K562 (cell line): Measurements from ENCODE around the gene ALDH9A1. TPM values are rescaled to one million over a fixed set of nuclear protein-coding genes. Genes with fewer than 3 reads are reported as not detected.
A peak's percentile ranks its signal among the peaks of the same experiment; 100 is the strongest.

ENCODE experiments used
- ATAC-seq: fragments of 200-7000 bp; cut with Tn5 transposase; 3 replicates; pipeline ENCODE4 v1.9.1; 2020; ENCODE audit warnings: moderate library complexity
- BruUV-seq: library from RNA; stranded (reverse); fragments of 400-500 nt; replicated peaks from 2 replicates; lab custom pipeline; 2021; lab: Mats Ljungman, UMichigan
- CTCF ChIA-PET: fragments of 300-600 bp; formaldehyde crosslinking; extraction: SDS; loops from one replicate; lab custom pipeline; 2021; ENCODE audit warnings: low intra/inter-chr PET ratio; lab: Yijun Ruan, JAX
- POLR2A ChIA-PET: fragments of 300-600, 350-650 bp; sonication (Branson Sonifier 250); formaldehyde crosslinking; extraction: SDS; loops from one replicate; lab custom pipeline; 2021; ENCODE audit warnings: antibody characterized with exemption, inconsistent platforms; lab: Yijun Ruan, JAX
- DNase-seq, 4 experiments: peaks; one replicate each; pipeline versions ENCODE4 v3.0.0 to v3.0.0-alpha.2; 2011 to 2018; ENCODE audit warnings: low spot score in 3 of 4, mixed read lengths in 3 of 4; ENCODE audit errors: extremely low read depth in 1 of 4
- FAIRE-seq: peaks from 2 replicates; lab custom pipeline; 2011; peaks lifted over from hg19 to GRCh38; lab: Jason Lieb, UNC
- H2AFZ ChIP-seq: 2 replicates; pipeline ENCODE4 v1.6.0; 2011; ENCODE audit warnings: low read depth, low read length, control low read depth, inconsistent platforms
- H3K27ac ChIP-seq: fragments of 200-600 bp; 3 replicates; pipeline ENCODE4 v1.8.0; 2011; ENCODE audit warnings: low read depth, mild to moderate bottlenecking, control low read depth, inconsistent platforms, low read length, moderate library complexity, mixed read lengths; ENCODE audit errors: extremely low read depth
- H3K27me3 ChIP-seq, 2 experiments: fragments of 300-600 bp in 1 of 2; 2 replicates in 1 of 2; 3 replicates in 1 of 2; pipeline versions ENCODE4 v1.6.0 to v1.8.0; 2011; ENCODE audit warnings: inconsistent platforms in 2 of 2, low read length in 2 of 2, mild to moderate bottlenecking in 1 of 2, mixed read lengths in 1 of 2, moderate library complexity in 1 of 2; ENCODE audit not compliant: control insufficient read depth in 2 of 2, insufficient read depth in 2 of 2
- H3K36me3 ChIP-seq: fragments of 300-600 bp; 3 replicates; pipeline ENCODE4 v1.8.0; 2011; ENCODE audit warnings: mild to moderate bottlenecking, low read length, inconsistent platforms; ENCODE audit not compliant: control insufficient read depth, insufficient read depth
- H3K4me1 ChIP-seq, 2 experiments: fragments of 200-600 bp in 1 of 2; replicated peaks in 1 of 2; 2 replicates in 1 of 2; 3 replicates in 1 of 2; pipeline versions ENCODE4 v1.5.1 to v1.8.0; 2011; ENCODE audit warnings: inconsistent platforms in 2 of 2, low read length in 2 of 2, mild to moderate bottlenecking in 1 of 2, mixed read lengths in 1 of 2, moderate library complexity in 1 of 2; ENCODE audit not compliant: control insufficient read depth in 2 of 2, insufficient read depth in 2 of 2
- H3K4me2 ChIP-seq: 2 replicates; pipeline ENCODE4 v1.6.1; 2011; ENCODE audit warnings: low read length, control low read depth, inconsistent platforms, mixed read lengths; ENCODE audit not compliant: insufficient read depth
- H3K4me3 ChIP-seq: fragments of 200-600 bp; sonication (generic), shearing (Covaris generic); 2 replicates; pipeline ENCODE4 v1.5.1; 2016; ENCODE audit warnings: control low read depth, inconsistent platforms
- H3K79me2 ChIP-seq: fragments of 200-600 bp; 3 replicates; pipeline ENCODE4 v1.8.0; 2011; ENCODE audit warnings: low read length, inconsistent platforms; ENCODE audit not compliant: control insufficient read depth, insufficient read depth
- H3K9ac ChIP-seq, 2 experiments: 2 replicates each; pipeline versions ENCODE4 v1.6.0 to v1.6.1; 2011; ENCODE audit warnings: low read depth in 2 of 2, low read length in 2 of 2, control low read depth in 1 of 2, inconsistent platforms in 1 of 2, mild to moderate bottlenecking in 1 of 2, mixed read lengths in 1 of 2; ENCODE audit not compliant: insufficient read depth in 1 of 2
- H3K9me1 ChIP-seq: one replicate; pipeline ENCODE4 v1.6.0; 2011; ENCODE audit warnings: inconsistent platforms, mild to moderate bottlenecking, low read length, moderate library complexity; ENCODE audit not compliant: control insufficient read depth, insufficient read depth
- H3K9me3 ChIP-seq: replicated peaks from 2 replicates; pipeline ENCODE4 v1.5.1; 2011; ENCODE audit warnings: low read depth, low read length, inconsistent platforms; ENCODE audit not compliant: control insufficient read depth, insufficient read depth
- H4K20me1 ChIP-seq: replicated peaks from 2 replicates; pipeline ENCODE4 v1.6.1; 2011; ENCODE audit warnings: low read length, inconsistent platforms, mixed read lengths; ENCODE audit not compliant: control insufficient read depth, insufficient read depth
- CC2D1A ChIP-seq: fragments of 450-650 bp; IDR thresholded peaks from 2 replicates; pipeline ENCODE4 v1.6.1; 2017; ENCODE audit warnings: mild to moderate bottlenecking
- CXXC5 ChIP-seq: fragments of 250-450 bp; sonication (Bioruptor Pico); IDR thresholded peaks from 2 replicates; pipeline ENCODE4 v1.8.0; 2022; ENCODE audit warnings: inconsistent platforms, mild to moderate bottlenecking, moderate library complexity
- EP300 ChIP-seq: IDR thresholded peaks from 2 replicates; pipeline ENCODE4 v1.6.1; 2012; ENCODE audit warnings: low read length, improper control_type of control experiment
- HDAC6 ChIP-seq: IDR thresholded peaks from 2 replicates; pipeline ENCODE4 v1.6.1; 2012; ENCODE audit warnings: low read depth, mild to moderate bottlenecking, control low read depth, inconsistent platforms, low read length, moderate library complexity
- KDM1A ChIP-seq, 2 experiments: fragments of 450-650 bp; IDR thresholded peaks; 2 replicates each; pipeline ENCODE4 v1.6.1; 2016; ENCODE audit warnings: mild to moderate bottlenecking in 2 of 2
- MAZ ChIP-seq, 2 experiments: fragments of 450-650 bp in 1 of 2; sonication (generic) in 1 of 2; formaldehyde crosslinking; IDR thresholded peaks in 1 of 2; conservative IDR thresholded peaks in 1 of 2; 2 replicates each; pipeline versions ENCODE4 v1.4.0 to v1.5.0; 2020; ENCODE audit warnings: mild to moderate bottlenecking in 1 of 2, missing genetic modification reagents in 1 of 2
- MCM5 ChIP-seq: fragments of 450-650 bp; IDR thresholded peaks from 2 replicates; pipeline ENCODE4 v1.6.1; 2016; ENCODE audit warnings: low read depth
- NCOA6 ChIP-seq: fragments of 450-650 bp; IDR thresholded peaks from 2 replicates; pipeline ENCODE4 v1.6.1; 2017; ENCODE audit warnings: mild to moderate bottlenecking
- RBM17 ChIP-seq: fragments of 200-400 bp; formaldehyde crosslinking; IDR thresholded peaks from 2 replicates; pipeline ENCODE4 v1.6.1; 2017; ENCODE audit warnings: low read depth, mild to moderate bottlenecking, low read length, borderline replicate concordance
- TSC22D4 ChIP-seq: fragments of 450-650 bp; IDR thresholded peaks from 2 replicates; pipeline ENCODE4 v1.6.1; 2016; ENCODE audit warnings: missing genetic modification characterization, missing biosample characterization, control low read depth
- WGBS: fragments of 100-300 bp; shearing (Covaris generic); methylation state at CpG from one replicate; pipeline ENCODE4 v1.1.6; 2016; ENCODE audit warnings: low coverage, mixed read lengths; ENCODE audit not compliant: insufficient coverage; ENCODE audit errors: missing lambda C conversion rate; 5-methylcytosine and 5-hydroxymethylcytosine counted together
- in situ Hi-C: fragments of 300-500 bp; cut with MboI; formaldehyde crosslinking; loops from 4 replicates; pipeline ENCODE4 v1.15.0; 2018; ENCODE audit warnings: inconsistent platforms, mixed read lengths
- intact Hi-C: fragments of 100-400 bp; cut with micrococcal nuclease; formaldehyde crosslinking; loops from 2 replicates; pipeline ENCODE4 v1.14.2; 2022
- polyA plus RNA-seq, 8 experiments: library from polyadenylated mRNA; depleted of rRNA in 4 of 8; stranded (reverse) in 5 of 8; unstranded in 3 of 8; fragments of >200 nt; fragmentation: Nextera tagmentation in 2 of 8; fragmentation: Illumina TruSeq in 1 of 8; extraction: Ambion mirVana in 2 of 8; extraction: Trizol in 1 of 8; gene quantifications; 2 replicates each; pipeline versions ENCODE4 v1.2.1 to v1.2.3, GENCODE V29; 2011 to 2014; ENCODE audit warnings: inconsistent platforms in 1 of 8, missing spikeins in 1 of 8
- total RNA-seq, 7 experiments: library from RNA; depleted of rRNA in 6 of 7; stranded (reverse); fragments of >200 nt in 6 of 7; fragmentation: Illumina TruSeq in 2 of 7; extraction: Trizol in 2 of 7; gene quantifications; 2 replicates each; pipeline versions ENCODE4 v1.2.1 to v1.2.3, GENCODE V29; 2011 to 2021; ENCODE audit warnings: low replicate concordance in 1 of 7
- TF ChIP-seq, protein P1 (sequence below): IDR thresholded peaks from 3 replicates; pipeline ENCODE4 v1.6.1; 2011; ENCODE audit warnings: borderline replicate concordance, mild to moderate bottlenecking, moderate library complexity; ENCODE audit not compliant: insufficient read length; ENCODE audit errors: extremely low read depth
- TF ChIP-seq, protein P2 (sequence below): fragments of 450-650 bp; IDR thresholded peaks from 2 replicates; pipeline ENCODE4 v1.6.1; 2018; ENCODE audit warnings: mild to moderate bottlenecking, low read depth; ENCODE audit not compliant: partially characterized antibody

The ALDH9A1 gene
- total and polyA plus RNA-seq, 9 of the 15 experiments (the other 6 are each of a cell fraction or from before 2014, with no cell fraction given), result 26.5 to 54.3 (median 39.2) TPM

DNA sequence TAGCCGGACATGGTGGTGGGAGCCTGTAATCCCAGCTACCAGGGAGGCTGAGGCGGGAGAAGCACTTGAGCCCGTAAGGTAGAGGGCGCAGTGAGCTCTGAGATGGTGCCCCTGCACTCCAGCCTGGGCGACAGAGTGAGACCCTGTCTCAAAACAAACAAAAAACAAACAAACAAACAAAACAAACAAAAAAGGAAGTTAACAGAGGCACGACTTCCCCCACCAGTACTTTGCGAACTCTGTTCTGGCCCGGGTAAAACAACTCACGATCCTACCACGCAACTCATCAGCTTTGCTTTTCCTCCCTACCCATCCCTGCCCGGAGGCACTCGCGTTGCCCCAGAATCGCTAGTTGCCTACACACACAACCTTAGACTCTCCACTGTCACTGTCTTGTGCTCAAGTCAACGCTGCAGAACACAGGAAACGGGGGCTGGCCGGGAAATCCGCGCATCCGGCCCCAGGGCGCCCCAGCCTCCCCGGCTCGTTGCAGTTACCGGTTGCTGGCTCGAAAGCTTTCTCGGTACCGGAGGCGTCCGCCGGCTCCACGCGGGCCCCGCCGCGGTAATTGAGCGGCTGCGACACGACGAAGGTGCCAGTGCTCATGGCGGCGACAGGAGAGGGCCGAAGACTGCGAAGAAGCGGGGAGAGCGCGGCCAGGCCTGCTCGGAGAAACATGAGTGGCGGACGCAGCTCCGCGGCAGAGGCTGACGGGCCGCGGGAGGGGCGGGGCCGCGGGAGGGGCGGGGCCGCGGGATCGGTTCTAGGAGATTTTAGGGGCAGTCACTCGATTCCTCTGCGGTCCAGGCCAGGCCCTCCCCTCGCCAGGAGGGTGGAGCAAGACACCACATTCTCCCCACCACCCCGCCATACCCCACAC is at the start of gene ALDH9A1 (continued):
- TF ChIP-seq, protein P1, sequence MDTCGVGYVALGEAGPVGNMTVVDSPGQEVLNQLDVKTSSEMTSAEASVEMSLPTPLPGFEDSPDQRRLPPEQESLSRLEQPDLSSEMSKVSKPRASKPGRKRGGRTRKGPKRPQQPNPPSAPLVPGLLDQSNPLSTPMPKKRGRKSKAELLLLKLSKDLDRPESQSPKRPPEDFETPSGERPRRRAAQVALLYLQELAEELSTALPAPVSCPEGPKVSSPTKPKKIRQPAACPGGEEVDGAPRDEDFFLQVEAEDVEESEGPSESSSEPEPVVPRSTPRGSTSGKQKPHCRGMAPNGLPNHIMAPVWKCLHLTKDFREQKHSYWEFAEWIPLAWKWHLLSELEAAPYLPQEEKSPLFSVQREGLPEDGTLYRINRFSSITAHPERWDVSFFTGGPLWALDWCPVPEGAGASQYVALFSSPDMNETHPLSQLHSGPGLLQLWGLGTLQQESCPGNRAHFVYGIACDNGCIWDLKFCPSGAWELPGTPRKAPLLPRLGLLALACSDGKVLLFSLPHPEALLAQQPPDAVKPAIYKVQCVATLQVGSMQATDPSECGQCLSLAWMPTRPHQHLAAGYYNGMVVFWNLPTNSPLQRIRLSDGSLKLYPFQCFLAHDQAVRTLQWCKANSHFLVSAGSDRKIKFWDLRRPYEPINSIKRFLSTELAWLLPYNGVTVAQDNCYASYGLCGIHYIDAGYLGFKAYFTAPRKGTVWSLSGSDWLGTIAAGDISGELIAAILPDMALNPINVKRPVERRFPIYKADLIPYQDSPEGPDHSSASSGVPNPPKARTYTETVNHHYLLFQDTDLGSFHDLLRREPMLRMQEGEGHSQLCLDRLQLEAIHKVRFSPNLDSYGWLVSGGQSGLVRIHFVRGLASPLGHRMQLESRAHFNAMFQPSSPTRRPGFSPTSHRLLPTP, result no peak
- peak; percentile 60 for TF ChIP-seq CC2D1A

DNA sequence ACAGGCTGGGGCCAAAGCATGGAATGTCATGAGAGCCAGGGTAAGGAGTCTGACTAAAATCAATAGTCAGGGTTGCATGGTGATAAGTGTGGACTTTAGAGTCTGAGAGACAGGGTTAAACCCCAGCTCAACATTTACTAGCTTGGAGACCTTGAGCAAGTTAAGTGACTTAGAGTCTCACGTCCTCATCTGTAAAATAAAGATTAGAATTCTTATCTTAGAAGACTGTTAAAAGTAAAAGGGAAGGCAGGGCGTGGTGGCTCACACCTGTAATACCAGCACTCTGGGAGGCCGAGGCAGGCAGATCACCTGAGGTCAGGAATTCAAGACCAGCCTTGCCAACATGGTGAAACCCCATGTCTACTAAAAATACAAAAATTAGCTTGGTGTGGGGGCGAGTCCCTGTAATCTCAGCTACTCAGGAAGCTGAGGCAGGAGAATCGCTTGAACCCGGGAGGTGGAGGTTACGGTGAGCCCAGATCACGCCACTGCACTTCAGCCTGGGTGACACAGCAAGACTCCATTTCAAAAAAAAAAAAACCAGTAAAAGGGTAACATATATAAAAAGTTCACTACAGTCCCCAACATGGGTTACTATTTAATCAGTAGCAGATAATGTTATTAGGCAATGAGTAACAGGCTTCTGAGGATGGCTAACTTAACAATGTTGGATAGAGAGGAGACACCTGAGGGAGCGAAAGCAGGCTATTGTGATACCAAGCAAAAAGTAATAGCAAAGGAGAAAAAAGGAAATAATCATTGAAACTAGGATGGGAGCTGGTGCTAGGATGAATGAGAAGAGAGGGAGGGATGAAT is 49.5 kb upstream of the ALDH9A1 start:
- Histone ChIP-seq H3K4me1 (peaks cover 4% of the 10 kb centered on the region in 2 experiments; a peak in 3 of 5 replicates), H3K9ac (no peak overlapping the region), H4K20me1 (no peaks in the 10 kb centered on the region), H3K27ac (peak overlapping the region; percentile 22; the same call in 1 of the 3 replicates), H3K9me3 (no peaks in the 10 kb centered on the region), H3K4me2 (no peak overlapping the region), H2AFZ (no peak overlapping the region), H3K27me3 (no peaks in the 10 kb centered on the region; a peak in 1 of 5 replicates), H3K9me1 (no peaks in the 10 kb centered on the region), H3K36me3 (peaks cover 48% of the 10 kb centered on the region), H3K4me3 (no peak overlapping the region), H3K79me2 (no peaks in the 10 kb centered on the region)
- DNase-seq (peak in 2 of 4 experiments; percentile 36 to 48), FAIRE-seq (no peak), ATAC-seq (peak; percentile 83)
- no TSS peak for BruUV-seq
- 37% methylated on average over 9 of the region's 9 CpGs for WGBS
- in situ Hi-C loops (no loop called here), intact Hi-C loops (no loop called here)
- ChIA-PET POLR2A (interaction anchor here (1.0 to 1.2 kb wide), 3 partner anchors 18 to 22 kb away, joined by 3 to 4 read pairs (median 4); partner anchors contain the start of gene TMCO1), CTCF (no interaction called here)
- TF ChIP-seq NCOA6 (no peak), HDAC6 (no peak), RBM17 (no peak), KDM1A (IDR thresholded peaks at IDR 0.05) (peak; percentile 65 to 71; a peak in 3 of 4 replicates), MCM5 (no peak), CXXC5 (CRISPR knock-in tag) (0 out of 2 replicates have a peak, but pooled peaks have one; percentile 29), TSC22D4 (tag) (no peak), EP300 (no peak), MAZ (CRISPR knock-in tag; conservative IDR thresholded peaks at IDR 0.05 in 1 of 2, IDR thresholded peaks at IDR 0.05 in 1 of 2) (no peak)
- TF ChIP-seq, protein P2, sequence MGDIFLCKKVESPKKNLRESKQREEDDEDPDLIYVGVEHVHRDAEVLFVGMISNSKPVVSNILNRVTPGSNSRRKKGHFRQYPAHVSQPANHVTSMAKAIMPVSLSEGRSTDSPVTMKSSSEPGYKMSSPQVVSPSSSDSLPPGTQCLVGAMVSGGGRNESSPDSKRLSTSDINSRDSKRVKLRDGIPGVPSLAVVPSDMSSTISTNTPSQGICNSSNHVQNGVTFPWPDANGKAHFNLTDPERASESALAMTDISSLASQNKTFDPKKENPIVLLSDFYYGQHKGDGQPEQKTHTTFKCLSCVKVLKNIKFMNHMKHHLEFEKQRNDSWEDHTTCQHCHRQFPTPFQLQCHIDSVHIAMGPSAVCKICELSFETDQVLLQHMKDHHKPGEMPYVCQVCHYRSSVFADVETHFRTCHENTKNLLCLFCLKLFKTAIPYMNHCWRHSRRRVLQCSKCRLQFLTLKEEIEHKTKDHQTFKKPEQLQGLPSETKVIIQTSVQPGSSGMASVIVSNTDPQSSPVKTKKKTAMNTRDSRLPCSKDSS, result no peak
